ENCODE results near the gene MKLN1. TPM values are rescaled to one million over a fixed set of nuclear protein-coding genes. Genes with fewer than 3 reads are reported as not detected.

The MKLN1 gene
- total and polyA plus RNA-seq, 7 donors = 6.6 to 68.1 (median 48.2) TPM

GRCh38 chr7:131476740-131477139 lies 149.1 kb downstream of the MKLN1 start:
- intact Hi-C loops (cut with DNase I) = no loop called here
- DNase-seq = no peak
- H3K36me3 ChIP-seq = peaks cover 0 to 35% (median 6%) of the 10 kb centered on the region in 4 donors
- no peaks in the 10 kb centered on the region for H3K27me3 ChIP-seq
- no peaks in the 10 kb centered on the region for H3K9me3 ChIP-seq
- no peak overlapping the region for H3K4me3 ChIP-seq
- TF ChIP-seq POLR2AphosphoS5 (IDR thresholded peaks at IDR 0.05) = no peak
- TF ChIP-seq POLR2A (IDR thresholded peaks at IDR 0.05) = no peak
- TF ChIP-seq EP300 (IDR thresholded peaks at IDR 0.05) = no peak
- TF ChIP-seq, protein P1, sequence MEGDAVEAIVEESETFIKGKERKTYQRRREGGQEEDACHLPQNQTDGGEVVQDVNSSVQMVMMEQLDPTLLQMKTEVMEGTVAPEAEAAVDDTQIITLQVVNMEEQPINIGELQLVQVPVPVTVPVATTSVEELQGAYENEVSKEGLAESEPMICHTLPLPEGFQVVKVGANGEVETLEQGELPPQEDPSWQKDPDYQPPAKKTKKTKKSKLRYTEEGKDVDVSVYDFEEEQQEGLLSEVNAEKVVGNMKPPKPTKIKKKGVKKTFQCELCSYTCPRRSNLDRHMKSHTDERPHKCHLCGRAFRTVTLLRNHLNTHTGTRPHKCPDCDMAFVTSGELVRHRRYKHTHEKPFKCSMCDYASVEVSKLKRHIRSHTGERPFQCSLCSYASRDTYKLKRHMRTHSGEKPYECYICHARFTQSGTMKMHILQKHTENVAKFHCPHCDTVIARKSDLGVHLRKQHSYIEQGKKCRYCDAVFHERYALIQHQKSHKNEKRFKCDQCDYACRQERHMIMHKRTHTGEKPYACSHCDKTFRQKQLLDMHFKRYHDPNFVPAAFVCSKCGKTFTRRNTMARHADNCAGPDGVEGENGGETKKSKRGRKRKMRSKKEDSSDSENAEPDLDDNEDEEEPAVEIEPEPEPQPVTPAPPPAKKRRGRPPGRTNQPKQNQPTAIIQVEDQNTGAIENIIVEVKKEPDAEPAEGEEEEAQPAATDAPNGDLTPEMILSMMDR (IDR thresholded peaks at IDR 0.05) = no peak
- no peak overlapping the region for H3K27ac ChIP-seq
- no peaks in the 10 kb centered on the region for H3K4me1 ChIP-seq
- 81 to 92% methylated on average over 2 of the region's 2 CpGs for WGBS, 2 donors

- Histone ChIP-seq H3K4me1 (no peaks in the 10 kb centered on the region), H3K4me3 (no peak overlapping the region), H3K27me3 (no peaks in the 10 kb centered on the region), H3K9me3 (no peaks in the 10 kb centered on the region), H3K36me3 (peaks cover 0 to 25% (median 3%) of the 10 kb centered on the region in 4 donors), H3K27ac (no peak overlapping the region)
- no peak for DNase-seq
- intact Hi-C loops (cut with DNase I) = no loop called here
- TF ChIP-seq POLR2AphosphoS5 (IDR thresholded peaks at IDR 0.05) = no peak
- TF ChIP-seq POLR2A (IDR thresholded peaks at IDR 0.05) = no peak
- no peak for TF ChIP-seq EP300 (IDR thresholded peaks at IDR 0.05)
- TF ChIP-seq, protein P1 (IDR thresholded peaks at IDR 0.05) = no peak
- WGBS, 2 donors = 45 to 77% methylated on average over 4 of the region's 4 CpGs
These were observed 153.0 kb downstream of the MKLN1 start for GRCh38 chr7:131480384-131481315.

GRCh38 chr7:131482800-131483199 lies 155.1 kb downstream of the MKLN1 start:
- intact Hi-C loops (cut with DNase I) = no loop called here
- Histone ChIP-seq H3K4me3 (no peak overlapping the region), H3K36me3 (peaks cover 0 to 25% (median 3%) of the 10 kb centered on the region in 4 donors), H3K4me1 (no peaks in the 10 kb centered on the region), H3K27ac (no peak overlapping the region), H3K27me3 (no peaks in the 10 kb centered on the region), H3K9me3 (no peaks in the 10 kb centered on the region)
- TF ChIP-seq POLR2A (IDR thresholded peaks at IDR 0.05) = no peak
- TF ChIP-seq EP300 (IDR thresholded peaks at IDR 0.05) = no peak
- TF ChIP-seq POLR2AphosphoS5 (IDR thresholded peaks at IDR 0.05) = no peak
- TF ChIP-seq, protein P1 (IDR thresholded peaks at IDR 0.05) = no peak
- DNase-seq = no peak
- 92 to 96% methylated on average over 2 of the region's 2 CpGs for WGBS, 2 donors

GRCh38 chr7:131483586-131483985 lies 155.9 kb downstream of the MKLN1 start:
- no peak overlapping the region for H3K27ac ChIP-seq
- peaks cover 0 to 22% (median 2%) of the 10 kb centered on the region in 4 donors for H3K36me3 ChIP-seq
- intact Hi-C loops (cut with DNase I) = no loop called here
- no peak overlapping the region for H3K4me3 ChIP-seq
- DNase-seq = no peak
- TF ChIP-seq POLR2AphosphoS5 (IDR thresholded peaks at IDR 0.05) = no peak
- TF ChIP-seq EP300 (IDR thresholded peaks at IDR 0.05) = no peak
- TF ChIP-seq, protein P1 (IDR thresholded peaks at IDR 0.05) = no peak
- no peak for TF ChIP-seq POLR2A (IDR thresholded peaks at IDR 0.05)
- no peaks in the 10 kb centered on the region for H3K27me3 ChIP-seq
- no peaks in the 10 kb centered on the region for H3K4me1 ChIP-seq
- 94 to 95% methylated on average over 2 of the region's 2 CpGs for WGBS, 2 donors
- H3K9me3 ChIP-seq = no peaks in the 10 kb centered on the region
